ENCODE measurements around the gene TTC21A.

Gene TTC21A

GRCh38 chr3:39094851-39095677 is 12.4 kb upstream of the TTC21A start:
- Mint-ChIP-seq H3K4me1 (peaks cover 7% of the 10 kb centered on the region), H3K27ac (no peak overlapping the region), H3K9me3 (no peaks in the 10 kb centered on the region), H3K27me3 (no peaks in the 10 kb centered on the region), H3K4me3 (no peak overlapping the region)
- DNase-seq (no peak), ATAC-seq (no peak)

- ATAC-seq (no peak), DNase-seq (no peak)
- Mint-ChIP-seq H3K27ac (no peak overlapping the region), H3K27me3 (no peaks in the 10 kb centered on the region), H3K4me1 (peaks cover 8% of the 10 kb centered on the region), H3K9me3 (no peaks in the 10 kb centered on the region), H3K4me3 (no peak overlapping the region)
Observed at GRCh38 chr3:39095778-39096177, 11.7 kb upstream of the TTC21A start.

- H3K27me3 Mint-ChIP-seq = no peaks in the 10 kb centered on the region
- H3K9me3 Mint-ChIP-seq = no peaks in the 10 kb centered on the region
- peaks cover 11% of the 10 kb centered on the region for H3K4me1 Mint-ChIP-seq
- H3K27ac Mint-ChIP-seq = no peak overlapping the region
- no peak for ATAC-seq
- DNase-seq = no peak
- no peak overlapping the region for H3K4me3 Mint-ChIP-seq
Observed at GRCh38 chr3:39096775-39097174, 10.7 kb upstream of the TTC21A start.

- Mint-ChIP-seq H3K27ac (peak overlapping the region; percentile 40 to 68), H3K27me3 (no peaks in the 10 kb centered on the region), H3K9me3 (no peaks in the 10 kb centered on the region), H3K4me3 (no peak overlapping the region), H3K4me1 (peaks cover 19% of the 10 kb centered on the region)
- ATAC-seq (no peak), DNase-seq (no peak)
Observed at GRCh38 chr3:39097716-39098472, 9.6 kb upstream of the TTC21A start.

GRCh38 chr3:39098473-39099000 is 8.9 kb upstream of the TTC21A start:
- Mint-ChIP-seq H3K27me3 (no peaks in the 10 kb centered on the region), H3K4me1 (peaks cover 26% of the 10 kb centered on the region), H3K4me3 (no peak overlapping the region), H3K9me3 (no peaks in the 10 kb centered on the region), H3K27ac (no peak overlapping the region)
- no peak for ATAC-seq
- no peak for DNase-seq

GRCh38 chr3:39099242-39099641 is 8.2 kb upstream of the TTC21A start:
- Mint-ChIP-seq H3K4me3 (no peak overlapping the region), H3K27me3 (no peaks in the 10 kb centered on the region), H3K9me3 (no peaks in the 10 kb centered on the region), H3K4me1 (peaks cover 30% of the 10 kb centered on the region), H3K27ac (no peak overlapping the region)
- ATAC-seq = no peak
- DNase-seq = no peak

GRCh38 chr3:39099738-39100499 is 7.6 kb upstream of the TTC21A start:
- Mint-ChIP-seq H3K4me1 (peaks cover 33% of the 10 kb centered on the region), H3K27me3 (no peaks in the 10 kb centered on the region), H3K27ac (no peak overlapping the region), H3K9me3 (no peaks in the 10 kb centered on the region), H3K4me3 (no peak overlapping the region)
- DNase-seq = no peak
- no peak for ATAC-seq

GRCh38 chr3:39100500-39100886 is 7.0 kb upstream of the TTC21A start:
- Mint-ChIP-seq H3K27ac (no peak overlapping the region), H3K27me3 (no peaks in the 10 kb centered on the region), H3K4me3 (no peak overlapping the region), H3K4me1 (peaks cover 39% of the 10 kb centered on the region), H3K9me3 (no peaks in the 10 kb centered on the region)
- DNase-seq (no peak), ATAC-seq (no peak)

DNA sequence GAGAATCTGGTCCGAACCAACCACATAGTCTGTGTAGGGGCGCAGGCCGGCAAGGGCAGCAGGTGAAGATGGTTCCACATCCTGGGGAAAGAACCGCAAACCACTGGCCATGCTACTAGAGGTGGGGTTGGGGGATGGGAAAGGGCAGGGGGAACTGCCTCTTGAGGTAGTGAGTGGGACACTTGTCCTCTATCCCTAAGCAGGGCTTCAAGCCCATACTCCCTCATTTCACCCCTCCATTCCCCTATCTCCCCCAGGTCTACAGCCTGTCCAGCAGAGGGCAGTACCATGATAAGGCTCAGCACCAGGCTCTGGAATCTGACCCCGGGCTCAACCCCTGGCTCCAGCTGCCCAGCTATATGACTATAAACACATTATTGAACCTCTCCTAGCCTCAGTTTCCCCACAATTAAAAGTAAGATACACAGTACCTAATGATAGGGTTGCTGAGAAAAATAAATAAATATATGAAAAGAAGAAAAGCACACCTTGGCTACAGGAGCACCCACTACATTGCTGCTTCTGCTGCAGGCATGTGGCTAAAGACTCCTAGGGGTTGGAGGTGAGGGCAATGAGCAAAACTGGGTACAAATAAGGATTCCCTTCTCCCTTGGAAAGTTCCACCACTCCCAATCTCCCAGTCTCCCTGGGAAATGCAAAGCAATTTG is 6.3 kb upstream of the TTC21A start:
- Mint-ChIP-seq H3K9me3 (no peaks in the 10 kb centered on the region), H3K4me1 (peaks cover 46% of the 10 kb centered on the region), H3K4me3 (no peak overlapping the region), H3K27ac (no peak overlapping the region), H3K27me3 (no peaks in the 10 kb centered on the region)
- ATAC-seq = peak; percentile 69
- peak; percentile 36 to 44 for DNase-seq

- H3K27me3 Mint-ChIP-seq = peaks cover 7% of the 10 kb centered on the region
- no peak for DNase-seq
Observed at GRCh38 chr3:39102504-39103323, 4.8 kb upstream of the TTC21A start.

GRCh38 chr3:39103324-39103693 is 4.2 kb upstream of the TTC21A start:
- Mint-ChIP-seq H3K4me1 (peaks cover 62% of the 10 kb centered on the region), H3K4me3 (no peak overlapping the region), H3K27ac (no peak overlapping the region), H3K27me3 (peaks cover 7% of the 10 kb centered on the region), H3K9me3 (no peaks in the 10 kb centered on the region)
- no peak for ATAC-seq
- DNase-seq = no peak

More at GRCh38 chr3:39102504-39103323, 4.8 kb upstream of the TTC21A start:
- Mint-ChIP-seq H3K4me1 (peaks cover 56% of the 10 kb centered on the region), H3K9me3 (no peaks in the 10 kb centered on the region), H3K27ac (no peak overlapping the region), H3K4me3 (no peak overlapping the region)
- ATAC-seq = no peak

GRCh38 chr3:39103791-39104552 is 3.5 kb upstream of the TTC21A start:
- Mint-ChIP-seq H3K9me3 (no peaks in the 10 kb centered on the region), H3K4me1 (peaks cover 69% of the 10 kb centered on the region), H3K4me3 (no peak overlapping the region), H3K27ac (peak overlapping the region in 1 of 2 donors; percentile 60), H3K27me3 (peaks cover 8% of the 10 kb centered on the region)
- DNase-seq (no peak), ATAC-seq (no peak)

- DNase-seq (no peak), ATAC-seq (no peak)
- peak overlapping the region; percentile 3 to 19 for H3K27ac Mint-ChIP-seq
- peaks cover 72% of the 10 kb centered on the region for H3K4me1 Mint-ChIP-seq
- peaks cover 15% of the 10 kb centered on the region for H3K27me3 Mint-ChIP-seq
- no peaks in the 10 kb centered on the region for H3K9me3 Mint-ChIP-seq
- H3K4me3 Mint-ChIP-seq = no peak overlapping the region
Observed at GRCh38 chr3:39104961-39105686, 2.4 kb upstream of the TTC21A start.

Data from stimulated activated naive CD8-positive, alpha-beta T cell treated with anti-CD3 and anti-CD28 coated beads, Interleukin-15, amount 100 ng/mL, for 72 hours (primary cell).